Measurements from ENCODE around the gene FBXW11.
"Not testable (repeated sequence)": the region's sequence is repeated elsewhere in the genome, so short reads cannot be mapped to it uniquely, and the experiment has no call there.

The FBXW11 gene

GRCh38 chr5:171952021-171952420, 54.4 kb downstream of the FBXW11 start:
- DNase-seq = no peak

- DNase-seq = no peak
Observed at GRCh38 chr5:171951218-171951617, 55.2 kb downstream of the FBXW11 start.

GRCh38 chr5:171946000-171946781, 60.2 kb downstream of the FBXW11 start:
- DNase-seq = peak; percentile 71

- DNase-seq = no peak
Observed at GRCh38 chr5:171945476-171945875, 61.0 kb downstream of the FBXW11 start.

GRCh38 chr5:171945066-171945465, 61.4 kb downstream of the FBXW11 start:
- no peak for DNase-seq

- not testable (repeated sequence) for DNase-seq
Observed at GRCh38 chr5:171942112-171942516, 64.3 kb downstream of the FBXW11 start.

GRCh38 chr5:171941675-171942074, 64.8 kb downstream of the FBXW11 start:
- not testable (repeated sequence) for DNase-seq

GRCh38 chr5:171941275-171941674, 65.2 kb downstream of the FBXW11 start:
- not testable (repeated sequence) for DNase-seq

- DNase-seq = no peak
Observed at GRCh38 chr5:171939951-171940350, 66.5 kb downstream of the FBXW11 start.

GRCh38 chr5:171938358-171938757, 68.1 kb downstream of the FBXW11 start:
- no peak for DNase-seq

GRCh38 chr5:171937351-171937750, 69.1 kb downstream of the FBXW11 start:
- no peak for DNase-seq

- DNase-seq = no peak
Observed at GRCh38 chr5:171934586-171934985, 71.9 kb downstream of the FBXW11 start.

- DNase-seq = no peak
Observed at GRCh38 chr5:171931163-171931562, 75.3 kb downstream of the FBXW11 start.

- DNase-seq = no peak
Observed at GRCh38 chr5:171927345-171927941, 79.0 kb downstream of the FBXW11 start.

- DNase-seq = no peak
Observed at GRCh38 chr5:171926311-171926710, 80.1 kb downstream of the FBXW11 start.

GRCh38 chr5:171924493-171925122, 81.8 kb downstream of the FBXW11 start:
- DNase-seq = no peak

GRCh38 chr5:171920765-171921391, 85.6 kb downstream of the FBXW11 start:
- no peak for DNase-seq

- DNase-seq = not testable (repeated sequence)
Observed at GRCh38 chr5:171915700-171916099, 90.7 kb downstream of the FBXW11 start.

- DNase-seq = no peak
Observed at GRCh38 chr5:171914726-171915338, 91.6 kb downstream of the FBXW11 start.

- no peak for DNase-seq
Observed at GRCh38 chr5:171913987-171914273, 92.5 kb downstream of the FBXW11 start.

GRCh38 chr5:171911152-171911551, 95.3 kb downstream of the FBXW11 start:
- no peak for DNase-seq

- no peak for DNase-seq
Observed at GRCh38 chr5:171908638-171909037, 97.8 kb downstream of the FBXW11 start.

GRCh38 chr5:171907725-171908343, 98.6 kb downstream of the FBXW11 start:
- DNase-seq = peak; percentile 35
